ENCODE data around the gene HS3ST1.

GRCh38 chr4:11409632-11410031, 19.1 kb downstream of the HS3ST1 start:
- no peak for TF ChIP-seq CTCF (IDR thresholded peaks at IDR 0.05)
- TF ChIP-seq POLR2A (IDR thresholded peaks at IDR 0.05): no peak
